ENCODE results near the gene SLITRK4. TPM values are rescaled to one million over a fixed set of nuclear protein-coding genes. Genes with fewer than 3 reads are reported as not detected.

Gene SLITRK4
- total RNA-seq (2022; extraction: Qiagen RNA extraction): not detected in 5 replicates

GRCh38 chrX:143635915-143636314 lies at the start of gene SLITRK4:
TSS of gene SLITRK4 (minus strand) at chrX:143636101. CDS start at chrX:143631108, 4,993 bp downstream.

Other genes with a start within 250 kb of the SLITRK4 start
- not detected in 5 replicates for gene SPANXN3, start 118.6 kb downstream of the SLITRK4 start, total RNA-seq (2022; extraction: Qiagen RNA extraction)
- not detected in 5 replicates for gene SPANXN2, start 84.7 kb upstream of the SLITRK4 start, total RNA-seq (2022; extraction: Qiagen RNA extraction)
- not detected in 5 replicates for gene UBE2NL, start 248.0 kb upstream of the SLITRK4 start, total RNA-seq (2022; extraction: Qiagen RNA extraction)

All from A549 treated with Mapracorat at 1 μM for 4 hours (cell line).